GM19099 (cell line): ENCODE results near the gene PLCL1.

Experiments
- POLR2A ChIP-seq: IDR thresholded peaks from 3 replicates; pipeline ENCODE4 v1.6.1; 2011; ENCODE audit warnings: low read depth; ENCODE audit not compliant: insufficient read length; ENCODE audit errors: extremely low read depth

The PLCL1 gene

DNA sequence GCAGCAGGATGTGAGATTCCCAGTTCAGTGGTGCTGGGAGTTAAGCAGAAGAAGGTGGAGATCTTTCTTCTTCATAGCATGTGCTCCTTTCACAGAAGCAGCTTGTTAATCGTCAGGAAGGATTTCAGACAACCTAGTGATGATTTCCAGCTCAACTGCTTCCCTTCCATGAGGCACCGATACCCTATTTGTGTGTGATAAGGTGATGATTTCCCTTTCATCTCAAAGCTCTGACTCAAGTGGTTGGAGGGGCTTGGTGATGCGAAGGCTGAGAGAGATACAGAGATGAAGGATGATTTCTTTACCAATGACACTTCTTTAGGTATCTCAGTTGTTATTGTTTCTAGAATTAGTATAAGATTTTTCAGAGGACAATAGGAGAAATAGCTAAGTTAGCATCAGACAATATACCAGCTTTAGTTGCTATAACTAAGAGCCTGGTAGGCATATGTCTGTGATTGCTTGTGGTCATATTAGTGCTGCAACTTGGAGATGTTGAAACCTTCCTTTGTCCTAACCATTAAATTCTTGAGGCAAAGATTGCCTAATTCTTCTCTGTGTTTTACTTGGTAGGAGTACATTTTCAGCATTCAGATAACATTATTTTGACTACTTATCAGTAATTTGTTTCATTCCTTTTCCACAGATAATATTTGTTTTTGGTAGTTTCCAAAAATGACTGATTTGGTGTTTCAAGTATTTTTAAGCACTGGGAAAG is 111.3 kb downstream of the PLCL1 start:
- no peak for TF ChIP-seq POLR2A

DNA sequence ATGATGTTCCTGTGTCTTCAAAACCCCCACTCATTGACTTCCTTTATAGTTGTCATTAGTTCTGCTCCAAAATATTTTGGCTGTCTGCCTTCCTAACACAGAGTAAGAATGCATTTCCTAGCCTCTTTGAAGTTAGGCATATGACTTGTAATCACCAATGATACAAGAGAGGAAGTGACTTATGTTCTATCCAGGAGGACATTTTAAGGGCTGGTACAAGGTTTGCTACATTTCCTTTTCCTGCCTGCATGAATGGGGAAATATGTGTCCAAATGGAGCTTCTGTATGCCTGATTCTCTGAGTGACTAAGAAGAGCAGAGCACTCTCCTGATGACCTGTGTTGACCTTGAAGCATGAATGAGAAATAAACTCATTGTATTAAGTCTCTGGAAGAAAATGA is 115.1 kb downstream of the PLCL1 start:
- no peak for TF ChIP-seq POLR2A

DNA sequence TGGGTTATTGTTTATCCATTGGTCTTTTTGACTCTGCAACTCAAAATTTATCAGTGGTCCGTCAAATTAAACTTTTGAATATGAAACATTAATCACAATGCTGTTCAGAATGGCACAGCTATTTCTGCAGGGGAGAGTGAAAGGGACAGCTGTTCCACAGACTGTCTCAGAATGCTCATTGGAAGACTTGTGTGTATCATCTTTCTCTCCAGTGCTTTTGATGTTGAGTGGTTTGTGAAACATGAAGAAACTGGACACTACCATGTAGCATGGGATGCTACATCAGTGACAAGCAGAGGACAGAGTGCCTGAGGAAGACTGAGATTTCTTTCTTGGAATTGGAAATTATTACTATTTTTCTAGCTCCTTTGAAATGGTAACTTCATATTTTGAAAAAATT is 115.7 kb downstream of the PLCL1 start:
- TF ChIP-seq POLR2A = no peak

DNA sequence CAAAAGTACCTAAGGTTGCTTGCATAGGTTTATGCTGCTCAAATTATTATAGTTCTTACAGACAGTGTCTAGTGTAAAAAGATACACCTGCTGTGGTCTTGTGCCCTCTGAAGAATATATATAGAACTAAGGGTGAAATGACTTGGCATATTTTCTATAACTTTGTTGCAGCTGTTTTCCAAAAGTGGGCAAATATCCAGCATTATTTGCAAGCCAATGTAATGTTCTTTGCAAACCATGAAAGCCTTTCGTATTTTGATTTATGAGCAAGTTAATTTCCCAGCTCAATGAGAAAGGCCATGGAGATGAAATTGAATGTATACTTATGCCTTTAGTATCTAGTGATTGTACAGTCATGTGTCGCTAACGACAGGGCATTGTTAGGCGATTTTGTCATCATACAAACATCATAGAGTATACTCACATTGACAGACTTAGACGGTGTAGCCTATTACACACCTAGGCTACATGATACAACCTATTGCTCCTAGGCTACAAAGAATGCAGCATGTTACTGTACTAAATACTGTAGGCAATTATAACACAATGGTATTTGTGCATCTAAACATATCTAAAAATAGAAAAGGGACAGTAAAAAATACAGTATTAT is 116.3 kb downstream of the PLCL1 start:
- TF ChIP-seq POLR2A = no peak

DNA sequence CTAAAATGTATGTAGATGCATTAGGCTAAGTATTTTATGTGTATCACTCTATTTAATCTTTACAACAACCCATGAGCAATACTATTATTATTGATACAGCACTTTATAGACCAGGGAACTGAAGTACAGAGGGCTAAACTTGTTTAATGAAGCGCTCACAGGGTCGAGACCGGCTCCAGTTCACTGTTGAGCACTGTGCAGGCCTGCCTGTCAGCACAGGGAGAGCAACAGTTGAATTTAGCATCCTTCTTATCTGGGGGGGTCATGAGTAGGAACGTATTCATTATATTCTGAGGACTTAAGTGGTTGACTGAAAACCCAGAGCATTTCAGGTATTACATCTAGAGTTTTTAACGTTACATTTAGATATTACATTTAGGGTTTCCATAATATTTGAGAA is 120.1 kb downstream of the PLCL1 start:
- TF ChIP-seq POLR2A = no peak

DNA sequence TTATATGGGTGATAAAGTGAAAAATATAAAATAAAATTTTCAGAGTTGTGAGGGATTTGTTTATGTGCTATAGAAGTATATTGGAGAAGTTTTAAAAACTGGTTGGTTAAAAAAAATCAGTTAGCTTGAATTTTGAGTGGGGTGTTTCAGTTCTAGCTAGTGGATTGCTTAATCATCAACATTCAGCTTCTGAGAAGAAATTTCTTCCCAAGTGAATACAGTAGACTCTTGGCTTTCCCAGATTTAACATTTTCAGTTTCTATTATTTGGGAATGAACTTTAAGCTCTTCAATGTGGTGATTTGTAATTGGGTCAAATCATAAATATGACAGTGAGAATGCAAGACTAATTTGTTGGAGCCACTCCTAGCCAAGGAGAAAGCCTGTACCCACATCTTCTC is 120.8 kb downstream of the PLCL1 start:
- TF ChIP-seq POLR2A = no peak

DNA sequence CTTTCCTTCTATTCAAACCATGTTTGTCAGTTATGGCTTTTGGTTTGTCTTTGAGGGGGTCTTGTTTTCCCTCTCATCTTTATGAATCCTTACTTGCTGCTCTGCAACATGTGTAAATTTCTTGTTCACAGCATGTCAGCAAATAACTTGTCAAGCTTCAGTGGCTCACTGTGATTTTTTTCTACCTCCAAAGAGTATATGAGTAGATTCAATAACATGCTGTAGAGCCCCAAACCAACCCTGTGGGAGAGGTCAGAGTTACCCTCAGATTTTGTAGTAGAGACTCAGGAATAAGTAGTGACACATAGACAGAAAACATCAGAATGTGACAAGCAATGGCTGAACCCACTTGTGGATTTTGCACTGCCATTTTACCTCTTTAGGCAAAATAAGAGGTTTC is 121.6 kb downstream of the PLCL1 start:
- TF ChIP-seq POLR2A = no peak

DNA sequence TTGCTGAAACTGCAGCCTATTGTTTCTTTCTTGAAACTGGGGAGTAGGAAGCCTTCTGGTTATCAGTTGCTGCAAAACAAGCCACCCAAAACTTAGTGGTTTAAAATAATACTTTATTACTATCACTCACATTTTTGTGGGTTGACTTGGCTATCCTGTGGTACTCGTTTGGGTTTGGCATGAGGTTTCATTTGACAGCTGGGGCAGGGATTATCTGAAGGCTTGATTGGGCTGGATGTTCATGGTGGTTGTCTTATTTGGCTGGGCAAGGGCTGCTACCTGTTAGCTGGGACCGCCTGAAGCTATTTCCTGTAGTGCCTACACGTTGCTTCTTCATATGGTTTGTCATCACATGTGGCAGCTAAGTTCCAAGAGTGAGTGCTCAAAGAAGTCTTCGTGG is 122.3 kb downstream of the PLCL1 start:
- no peak for TF ChIP-seq POLR2A

DNA sequence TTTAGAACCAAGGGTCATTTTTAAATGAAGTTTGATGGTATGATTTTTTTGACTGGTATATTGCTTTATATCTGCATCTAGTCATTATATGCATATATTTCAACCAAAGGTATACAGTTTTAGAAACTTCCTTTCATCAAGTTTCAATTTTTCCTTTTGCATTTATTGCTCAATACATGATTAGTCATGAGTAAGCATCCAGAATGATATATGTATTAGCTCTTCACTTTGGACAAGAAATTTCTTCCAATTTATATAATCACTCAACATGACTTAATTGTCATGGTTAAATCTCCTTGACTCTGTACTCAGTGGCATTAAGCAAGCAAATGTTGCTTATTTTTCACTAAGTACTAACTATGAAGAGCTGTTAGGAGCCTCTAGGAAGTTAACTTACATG is 123.6 kb downstream of the PLCL1 start:
- TF ChIP-seq POLR2A = no peak

DNA sequence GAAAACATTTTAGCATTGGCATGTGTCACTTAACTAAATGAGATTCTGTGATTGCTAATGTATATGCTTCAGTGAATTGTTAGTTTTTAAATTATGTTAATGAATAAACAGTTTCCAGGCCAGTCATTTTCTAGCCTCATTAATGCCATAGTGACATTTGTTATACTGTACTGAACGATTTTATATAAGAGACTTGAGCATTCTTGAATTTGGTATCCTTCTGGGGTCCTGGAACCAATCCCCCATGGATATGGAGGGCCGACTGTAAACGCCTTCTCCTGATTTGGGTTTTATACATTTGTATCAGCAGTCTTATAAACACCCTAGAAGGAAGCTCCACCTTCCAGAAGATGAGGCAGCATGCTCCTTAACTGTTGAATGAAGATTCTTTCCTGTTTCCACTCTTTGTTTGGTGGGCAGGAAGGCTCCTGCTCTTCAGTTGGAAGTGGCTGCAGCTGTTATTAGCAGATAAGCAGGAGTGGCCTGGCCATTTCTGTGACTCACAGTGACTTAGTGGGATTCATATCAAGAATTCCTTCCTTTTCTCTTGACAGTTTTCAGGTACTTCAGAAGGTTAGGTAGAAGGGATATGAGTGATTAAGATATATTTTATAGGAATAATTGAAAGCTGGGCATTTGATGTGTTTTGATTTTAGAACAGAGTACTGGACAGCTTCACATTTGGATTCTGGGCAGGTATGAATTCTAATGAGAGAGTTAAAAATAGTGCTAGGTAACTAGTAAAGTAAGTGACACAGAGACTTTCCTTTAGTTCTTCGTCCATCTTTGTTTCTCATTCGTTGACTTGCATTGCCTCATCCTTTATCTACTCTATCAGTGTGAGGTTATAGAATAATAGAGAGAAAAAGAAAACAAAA is 124.9 kb downstream of the PLCL1 start:
- TF ChIP-seq POLR2A = no peak

DNA sequence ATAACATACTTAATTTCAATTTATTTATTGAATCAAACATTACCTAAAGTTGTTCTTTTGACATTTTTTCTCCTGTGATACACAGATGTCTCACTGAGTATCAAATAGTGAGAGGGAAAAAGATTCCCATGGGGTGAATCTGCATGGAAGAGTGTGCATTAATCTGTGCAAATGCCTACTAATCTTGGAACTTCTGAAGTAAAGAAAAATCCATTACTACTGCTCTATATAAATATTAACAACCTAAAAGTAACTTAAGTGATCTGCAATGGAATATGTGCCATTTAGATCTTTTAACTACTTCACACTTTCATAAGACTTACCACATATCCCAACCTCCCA is 125.5 kb downstream of the PLCL1 start:
- no peak for TF ChIP-seq POLR2A

DNA sequence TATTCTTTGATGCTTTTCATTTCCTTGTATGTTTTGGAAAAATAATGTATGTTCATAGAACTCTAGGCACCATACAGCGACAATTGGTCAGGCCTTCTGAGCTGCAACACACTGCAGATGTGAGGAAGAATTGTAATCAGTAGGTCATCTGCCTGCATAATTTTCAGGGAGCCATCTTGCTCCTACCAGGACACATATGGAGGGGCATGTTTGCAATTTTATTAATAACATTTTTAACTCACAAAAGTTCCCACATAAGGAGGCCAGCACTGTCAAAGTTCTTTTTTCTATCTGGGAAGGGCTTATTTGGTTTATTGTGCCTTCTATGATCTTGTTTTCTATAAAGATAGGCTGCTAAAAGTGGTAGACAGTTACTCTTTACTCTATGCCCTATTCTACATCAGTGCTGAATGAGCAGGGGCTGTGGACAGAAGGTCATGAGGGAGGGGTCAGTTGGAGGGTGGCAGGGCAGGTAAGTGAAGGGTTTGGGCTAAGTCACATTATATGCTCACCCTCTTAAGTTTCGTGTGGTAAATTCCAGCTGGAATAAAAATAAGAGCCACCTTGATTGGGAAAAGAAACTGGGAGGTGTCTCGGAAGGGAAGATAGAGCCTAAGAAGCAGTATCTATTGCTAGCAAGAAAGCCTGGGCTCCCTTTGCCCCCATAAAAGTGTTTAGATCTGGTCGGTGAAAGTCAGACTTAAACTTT is 126.3 kb downstream of the PLCL1 start:
- no peak for TF ChIP-seq POLR2A

DNA sequence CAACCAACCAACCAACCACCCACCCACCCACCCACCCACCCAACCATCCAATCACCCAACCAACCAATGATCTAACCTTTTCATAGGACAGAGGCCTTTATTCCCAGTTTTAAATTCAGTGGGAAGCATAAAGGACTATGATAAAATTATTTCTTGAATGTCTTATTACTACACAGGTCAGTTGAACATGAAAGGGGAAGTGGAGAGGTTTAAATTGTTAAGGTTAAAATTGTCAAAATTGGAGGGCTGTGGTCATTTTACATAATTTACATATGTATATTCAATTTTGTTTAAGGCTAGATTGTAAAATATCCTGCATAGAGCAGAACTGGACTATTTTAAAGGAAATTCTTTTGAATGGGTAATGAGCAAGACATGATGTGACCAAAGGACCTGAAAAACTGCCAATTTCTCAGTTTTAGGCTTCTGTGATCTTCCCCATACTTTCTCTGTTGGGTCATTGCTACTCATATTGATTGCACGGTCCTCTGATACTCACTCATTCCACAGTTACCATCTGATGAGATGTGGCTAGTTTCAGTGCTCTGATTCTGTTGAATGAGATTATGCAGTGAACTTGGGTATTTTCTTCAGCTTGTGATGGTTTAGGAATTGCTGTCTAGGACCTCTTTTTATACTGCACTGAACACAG is 127.4 kb downstream of the PLCL1 start:
- no peak for TF ChIP-seq POLR2A

DNA sequence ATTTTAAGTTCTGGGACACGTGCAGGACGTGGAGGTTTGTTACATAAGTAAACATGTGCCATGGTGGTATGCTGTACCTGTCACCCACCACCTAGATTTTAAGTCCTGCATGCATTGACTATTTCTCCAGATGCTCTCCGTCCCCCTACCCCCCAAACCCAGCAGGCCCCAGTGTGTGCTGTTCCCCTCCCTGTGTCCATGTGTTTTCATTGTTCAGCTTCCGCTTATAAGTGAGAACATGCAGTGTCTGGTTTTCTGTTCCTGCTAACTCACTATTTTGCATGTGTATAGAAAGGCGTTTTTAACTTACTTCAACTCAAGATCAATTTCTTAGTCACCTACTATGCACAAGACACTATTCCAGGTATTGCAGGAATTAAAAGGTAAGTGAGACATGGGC is 128.0 kb downstream of the PLCL1 start:
- TF ChIP-seq POLR2A = no peak
